ENCODE data around the gene SPEN. TPM values are rescaled to one million over a fixed set of nuclear protein-coding genes. Genes with fewer than 3 reads are reported as not detected.
A peak's percentile ranks its signal among the peaks of the same experiment; 100 is the strongest.

Gene SPEN
- total and polyA plus RNA-seq, 9 of the 15 experiments (the other 6 are each of a cell fraction or from before 2014, with no cell fraction given): 5.7 to 87.5 (median 27.2) TPM

GRCh38 chr1:15975805-15976680 lies 128.5 kb downstream of the SPEN start, which contains the start of gene ZBTB17 (continued):
- TF ChIP-seq TAF15 (IDR thresholded peaks at IDR 0.05; ENCODE audit: low read depth, low read length) (no peak), ZSCAN32 (CRISPR knock-in tag; IDR thresholded peaks at IDR 0.05) (no peak), RBM22 (IDR thresholded peaks at IDR 0.05; ENCODE audit: low read depth, low read length, poor library complexity, severe bottlenecking) (no peak), HNRNPH1 (optimal IDR thresholded peaks at IDR 0.05; ENCODE audit: low read depth, low read length) (no peak), TCF15 (CRISPR knock-in tag; IDR thresholded peaks at IDR 0.05) (no peak), XRCC5 (IDR thresholded peaks at IDR 0.05; ENCODE audit: low read depth, low read length) (0 out of 2 replicates have a peak, but pooled peaks have one; percentile 49), STAT5B (CRISPR knock-in tag; IDR thresholded peaks at IDR 0.05) (no peak), KLF10 (CRISPR knock-in tag; IDR thresholded peaks at IDR 0.05) (no peak), ZNF146 (CRISPR knock-in tag; IDR thresholded peaks at IDR 0.05; ENCODE audit: unreplicated experiment) (no peak), ZNF695 (CRISPR knock-in tag; IDR thresholded peaks at IDR 0.05) (no peak), SNIP1 (IDR thresholded peaks at IDR 0.05; ENCODE audit: low read depth) (no peak), NFRKB (IDR thresholded peaks at IDR 0.05; ENCODE audit: low read depth) (peak; percentile 95), NBN (IDR thresholded peaks at IDR 0.05; ENCODE audit: low read depth) (no peak), KHSRP (IDR thresholded peaks at IDR 0.05) (no peak), FIP1L1 (IDR thresholded peaks at IDR 0.05; ENCODE audit: low read depth, low read length, poor library complexity, severe bottlenecking) (peak; percentile 76), TAF1 (IDR thresholded peaks at IDR 0.05; ENCODE audit: control insufficient read depth, extremely low read depth, insufficient read depth, low read length, severe bottlenecking) (peak; percentile 66), TGIF2 (CRISPR knock-in tag; IDR thresholded peaks at IDR 0.05) (peak; percentile 82; the same call in 1 of the 2 replicates), GABPB1 (CRISPR knock-in tag; IDR thresholded peaks at IDR 0.05) (peak; percentile 96), PCBP1 (IDR thresholded peaks at IDR 0.05; ENCODE audit: low read depth, low read length, poor library complexity, severe bottlenecking) (peak; percentile 93), NCOR1 (IDR thresholded peaks at IDR 0.05) (peak; percentile 53; the same call in 1 of the 2 replicates), SP2 (IDR thresholded peaks at IDR 0.05; ENCODE audit: extremely low read depth, low read depth, low read length, poor library complexity, severe bottlenecking) (no peak), MTF1 (CRISPR knock-in tag; IDR thresholded peaks at IDR 0.05; ENCODE audit: borderline replicate concordance) (no peak), TAF7 (tag; IDR thresholded peaks at IDR 0.05) (peak; percentile 73), GATA2 (CRISPR knock-in tag; IDR thresholded peaks at IDR 0.05) (no peak), ZNF518B (CRISPR knock-in tag; IDR thresholded peaks at IDR 0.05) (no peak), ZNF780A (CRISPR knock-in tag; IDR thresholded peaks at IDR 0.05) (no peak), ZNF77 (CRISPR knock-in tag; IDR thresholded peaks at IDR 0.05) (no peak)

Data from K562 (cell line).